Measurements from ENCODE around the gene MAGEA9.
"Not testable (repeated sequence)": the region's sequence is repeated elsewhere in the genome, so short reads cannot be mapped to it uniquely, and the experiment has no call there.

Gene MAGEA9

GRCh38 chrX:149781727-149782126 is at the start of gene MAGEA9:
TSS of gene MAGEA9 (plus strand) at chrX:149781930. CDS start at chrX:149786211, 4,281 bp downstream.
- H3K4me3 Mint-ChIP-seq; H3K27me3 Mint-ChIP-seq (ENCODE audit: low read depth); H3K36me3 Mint-ChIP-seq (ENCODE audit: low read depth): not testable (repeated sequence)

DNA sequence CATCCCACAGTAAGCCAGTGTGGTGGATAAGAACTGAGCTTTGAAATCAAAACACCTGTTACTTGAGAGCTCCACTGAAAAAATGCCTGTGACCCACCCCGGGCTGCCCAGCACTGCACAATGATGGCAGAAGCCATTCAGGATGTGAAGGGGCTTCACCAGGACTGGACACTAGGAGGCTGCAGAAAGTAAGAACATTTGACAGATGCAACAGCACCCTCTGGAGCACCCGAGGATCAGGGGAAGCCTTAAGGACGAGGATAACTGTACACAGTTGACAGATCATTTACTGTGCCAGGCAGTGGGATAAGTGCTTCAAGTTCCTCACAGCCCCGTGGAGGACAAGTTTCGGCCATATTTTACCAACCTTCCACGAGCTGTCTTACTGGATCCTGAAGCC is 39.5 kb upstream of the MAGEA9 start:
- H3K27ac Mint-ChIP-seq; H3K36me3 Mint-ChIP-seq (ENCODE audit: low read depth); H3K4me1 Mint-ChIP-seq; H3K27me3 Mint-ChIP-seq (ENCODE audit: low read depth); H3K9me3 Mint-ChIP-seq; H3K4me3 Mint-ChIP-seq: not testable (repeated sequence)

More at GRCh38 chrX:149781727-149782126, at the start of gene MAGEA9:
- not testable (repeated sequence) for H3K27ac Mint-ChIP-seq, H3K4me1 Mint-ChIP-seq, H3K9me3 Mint-ChIP-seq

GRCh38 chrX:149746390-149747007 is 35.2 kb upstream of the MAGEA9 start:
- not testable (repeated sequence) for H3K9me3 Mint-ChIP-seq; H3K4me1 Mint-ChIP-seq; H3K36me3 Mint-ChIP-seq (ENCODE audit: low read depth); H3K27me3 Mint-ChIP-seq (ENCODE audit: low read depth); H3K27ac Mint-ChIP-seq; H3K4me3 Mint-ChIP-seq

DNA sequence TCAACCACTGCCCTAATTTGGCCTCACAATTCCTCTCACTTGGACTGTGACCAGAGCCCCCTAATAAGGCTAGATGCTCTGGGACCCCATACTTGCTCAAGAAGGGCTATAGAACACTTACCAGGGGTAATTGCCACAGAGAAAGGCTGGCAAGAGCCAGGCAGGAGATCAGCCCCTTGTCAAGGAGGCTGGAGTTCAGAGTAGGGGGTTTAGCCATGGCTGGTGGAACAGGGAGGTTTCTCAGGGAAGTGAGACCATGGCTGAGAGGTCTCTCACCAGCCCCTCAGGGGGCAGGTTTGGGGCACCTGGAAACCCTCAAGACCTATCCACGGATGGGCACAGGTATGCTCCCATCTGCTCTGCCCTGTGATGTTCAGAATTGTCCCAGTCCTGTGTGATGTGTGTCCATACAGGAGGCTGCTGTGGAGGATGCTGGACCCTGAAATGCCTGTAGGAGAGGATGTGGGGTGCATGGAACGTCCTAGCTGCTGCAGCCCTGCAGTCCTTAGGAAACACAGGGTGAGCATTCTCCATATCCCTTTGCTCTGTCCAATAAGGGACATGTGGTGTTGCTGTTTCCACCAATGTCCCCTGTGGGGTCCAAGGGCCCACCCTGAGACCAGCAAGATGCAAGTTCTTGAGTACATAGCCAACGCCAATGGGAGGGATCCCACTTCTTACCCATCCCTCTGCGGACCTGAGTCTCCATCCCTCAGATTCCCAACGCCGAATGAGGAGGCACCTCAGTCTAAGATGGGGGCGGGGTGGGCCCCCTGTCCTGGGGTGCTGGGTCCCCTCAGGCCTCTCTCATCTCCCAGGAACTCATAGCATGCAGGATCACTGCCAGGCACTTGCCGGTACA is 24.3 kb upstream of the MAGEA9 start:
- Mint-ChIP-seq H3K36me3 (ENCODE audit: low read depth) (no peaks in the 10 kb centered on the region), H3K4me1 (no peaks in the 10 kb centered on the region), H3K4me3 (no peak overlapping the region), H3K27ac (no peak overlapping the region), H3K9me3 (peaks cover 13% of the 10 kb centered on the region), H3K27me3 (ENCODE audit: low read depth) (no peaks in the 10 kb centered on the region)
- no peak for TF ChIP-seq CTCF (IDR thresholded peaks at IDR 0.05; ENCODE audit: unreplicated experiment in 3 of 3)

GRCh38 chrX:149758068-149758714 is 23.5 kb upstream of the MAGEA9 start:
- H3K4me1 Mint-ChIP-seq = no peaks in the 10 kb centered on the region
- no peaks in the 10 kb centered on the region for H3K27me3 Mint-ChIP-seq (ENCODE audit: low read depth)
- H3K36me3 Mint-ChIP-seq (ENCODE audit: low read depth) = no peaks in the 10 kb centered on the region
- H3K4me3 Mint-ChIP-seq = no peak overlapping the region
- no peak overlapping the region for H3K27ac Mint-ChIP-seq
- H3K9me3 Mint-ChIP-seq = peaks cover 13% of the 10 kb centered on the region
- TF ChIP-seq CTCF (IDR thresholded peaks at IDR 0.05; ENCODE audit: unreplicated experiment in 3 of 3) = no peak

- H3K4me1 Mint-ChIP-seq; H3K27me3 Mint-ChIP-seq (ENCODE audit: low read depth): not testable (repeated sequence)
Measured at GRCh38 chrX:149758715-149759078, 23.0 kb upstream of the MAGEA9 start.

DNA sequence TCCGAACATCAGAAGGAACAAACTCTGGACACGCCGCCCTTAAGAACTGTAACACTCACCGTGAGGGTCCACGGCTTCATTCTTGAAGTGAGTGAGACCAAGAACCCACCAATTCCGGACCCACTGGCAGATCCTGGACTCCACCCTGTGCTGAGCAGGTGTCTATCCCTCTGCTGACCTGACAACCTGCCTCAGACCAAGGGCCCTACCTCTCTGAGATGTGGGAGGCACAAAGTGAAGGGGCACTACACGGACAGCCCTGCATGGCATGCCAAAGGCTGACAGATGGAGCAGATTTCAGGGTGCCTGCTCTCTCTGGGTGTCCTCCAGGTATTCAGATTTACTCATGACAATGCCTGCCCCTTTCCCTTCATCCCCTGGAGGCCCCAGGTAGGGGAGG is 21.9 kb upstream of the MAGEA9 start:
- Mint-ChIP-seq H3K27me3 (ENCODE audit: low read depth) (no peaks in the 10 kb centered on the region), H3K27ac (no peak overlapping the region), H3K4me3 (no peak overlapping the region), H3K9me3 (peaks cover 13% of the 10 kb centered on the region), H3K4me1 (no peaks in the 10 kb centered on the region), H3K36me3 (ENCODE audit: low read depth) (no peaks in the 10 kb centered on the region)
- no peak for TF ChIP-seq CTCF (IDR thresholded peaks at IDR 0.05; ENCODE audit: unreplicated experiment in 3 of 3)

More at GRCh38 chrX:149758715-149759078, 23.0 kb upstream of the MAGEA9 start:
- H3K4me3 Mint-ChIP-seq; H3K36me3 Mint-ChIP-seq (ENCODE audit: low read depth); H3K27ac Mint-ChIP-seq: not testable (repeated sequence)
- H3K9me3 Mint-ChIP-seq = peaks cover 13% of the 10 kb centered on the region

Measured in nephron (organoid).